ENCODE results near the gene FEM1B.

- no peak for TF ChIP-seq POLR2A (IDR thresholded peaks at IDR 0.05)
- TF ChIP-seq CTCF (IDR thresholded peaks at IDR 0.05), result no peak
These were observed 45.3 kb downstream of the FEM1B start for GRCh38 chr15:68322796-68323195.
